GM12878 (cell line): ENCODE measurements around the gene PRKN. TPM values are rescaled to one million over a fixed set of nuclear protein-coding genes. Genes with fewer than 3 reads are reported as not detected.

Experiments used
- CBX5 ChIP-seq: sonication (generic); IDR thresholded peaks from 2 replicates; pipeline ENCODE4 v1.6.1; 2016; ENCODE audit warnings: low read depth, moderate library complexity, mild to moderate bottlenecking, inconsistent platforms
- CHD1 ChIP-seq: IDR thresholded peaks from 2 replicates; pipeline ENCODE4 v1.6.1; 2012; ENCODE audit warnings: low read depth, low read length, improper control_type of control experiment
- EED ChIP-seq: sonication (generic); IDR thresholded peaks from 2 replicates; pipeline ENCODE4 v1.6.1; 2016; ENCODE audit warnings: antibody characterized with exemption, low read depth
- ESRRA ChIP-seq: IDR thresholded peaks from 2 replicates; pipeline ENCODE4 v1.6.1; 2012; ENCODE audit warnings: mild to moderate bottlenecking, low read length, improper control_type of control experiment
- FOXM1 ChIP-seq: IDR thresholded peaks from 2 replicates; pipeline ENCODE4 v1.6.1; 2012; ENCODE audit warnings: low read depth, mild to moderate bottlenecking, inconsistent platforms, low read length, moderate library complexity
- KAT2A ChIP-seq: conservative IDR thresholded peaks from 2 replicates; pipeline ENCODE4 v1.6.1; 2011; ENCODE audit warnings: low read depth, low read length; ENCODE audit not compliant: control insufficient read depth
- KLF5 ChIP-seq: fragments of 450-650 bp; IDR thresholded peaks from 2 replicates; pipeline ENCODE4 v1.6.1; 2014; ENCODE audit warnings: mild to moderate bottlenecking; ENCODE audit not compliant: partially characterized antibody
- SREBF2 ChIP-seq: IDR thresholded peaks from 2 replicates; pipeline ENCODE4 v1.6.1; 2012; ENCODE audit warnings: mild to moderate bottlenecking, low read length
- ZBED1 ChIP-seq: IDR thresholded peaks from 2 replicates; pipeline ENCODE4 v1.6.1; 2016; ENCODE audit warnings: borderline replicate concordance
- polyA plus RNA-seq, 11 experiments: library from polyadenylated mRNA; depleted of rRNA in 4 of 11; unstranded in 6 of 11; stranded (reverse) in 5 of 11; fragments of >200 nt; fragmentation: Nextera tagmentation in 4 of 11; fragmentation: Illumina TruSeq in 1 of 11; extraction: Ambion mirVana in 4 of 11; extraction: Trizol in 1 of 11; gene quantifications; 1 replicate in 1 of 11; 2 replicates in 10 of 11; pipeline versions ENCODE4 v1.2.1 to v1.2.3, GENCODE V29; 2011 to 2016; ENCODE audit warnings: inconsistent platforms in 2 of 11, missing spikeins in 2 of 11, low read depth in 1 of 11
- total RNA-seq, 4 experiments: library from RNA; depleted of rRNA in 3 of 4; stranded (reverse); fragments of >200 nt in 3 of 4; fragmentation: Illumina TruSeq in 1 of 4; extraction: Trizol in 1 of 4; gene quantifications; 2 replicates each; pipeline versions ENCODE4 v1.2.1 to v1.2.3, GENCODE V29; 2013 to 2021
- TF ChIP-seq, protein P1 (sequence below): fragments of 450-650 bp; formaldehyde crosslinking; IDR thresholded peaks from 2 replicates; pipeline ENCODE4 v1.4.0; 2020; ENCODE audit warnings: mild to moderate bottlenecking, moderate library complexity
- TF ChIP-seq, protein P2 (sequence below): fragments of 450-650 bp; IDR thresholded peaks from 2 replicates; pipeline ENCODE4 v1.6.1; 2016; ENCODE audit warnings: mild to moderate bottlenecking, moderate library complexity, borderline replicate concordance
- TF ChIP-seq, protein P3 (sequence below): IDR thresholded peaks from 2 replicates; pipeline ENCODE4 v1.6.1; 2011; ENCODE audit warnings: borderline replicate concordance, low read depth, mild to moderate bottlenecking, moderate library complexity, mixed read lengths, low read length; ENCODE audit not compliant: insufficient read depth; ENCODE audit errors: extremely low read length

Gene PRKN
- total and polyA plus RNA-seq, 10 of the 15 experiments (the other 5 are each of a cell fraction or from before 2014, with no cell fraction given): 0.06 to 0.09 TPM; not detected in 8

DNA sequence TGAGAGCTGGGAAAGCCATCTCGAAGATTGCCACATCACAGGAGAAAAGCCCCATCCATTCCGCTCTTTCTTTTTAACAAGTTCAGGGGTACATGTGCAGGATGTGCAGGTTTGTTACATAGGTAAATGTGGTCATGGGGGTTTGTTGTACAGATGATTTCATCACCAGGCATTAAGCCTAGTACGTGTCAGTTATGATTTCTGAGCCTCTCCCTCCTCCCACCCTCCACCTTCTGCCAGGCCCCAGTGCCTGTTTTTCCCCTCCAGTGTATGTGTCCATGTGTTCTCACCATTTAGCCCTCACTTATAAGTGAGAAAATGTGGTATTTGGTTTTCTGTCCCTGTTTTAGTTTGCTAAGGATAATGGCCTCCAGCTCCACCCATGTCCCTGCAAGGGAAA is 887.2 kb downstream of the PRKN start (continued):
- TF ChIP-seq, protein P1, sequence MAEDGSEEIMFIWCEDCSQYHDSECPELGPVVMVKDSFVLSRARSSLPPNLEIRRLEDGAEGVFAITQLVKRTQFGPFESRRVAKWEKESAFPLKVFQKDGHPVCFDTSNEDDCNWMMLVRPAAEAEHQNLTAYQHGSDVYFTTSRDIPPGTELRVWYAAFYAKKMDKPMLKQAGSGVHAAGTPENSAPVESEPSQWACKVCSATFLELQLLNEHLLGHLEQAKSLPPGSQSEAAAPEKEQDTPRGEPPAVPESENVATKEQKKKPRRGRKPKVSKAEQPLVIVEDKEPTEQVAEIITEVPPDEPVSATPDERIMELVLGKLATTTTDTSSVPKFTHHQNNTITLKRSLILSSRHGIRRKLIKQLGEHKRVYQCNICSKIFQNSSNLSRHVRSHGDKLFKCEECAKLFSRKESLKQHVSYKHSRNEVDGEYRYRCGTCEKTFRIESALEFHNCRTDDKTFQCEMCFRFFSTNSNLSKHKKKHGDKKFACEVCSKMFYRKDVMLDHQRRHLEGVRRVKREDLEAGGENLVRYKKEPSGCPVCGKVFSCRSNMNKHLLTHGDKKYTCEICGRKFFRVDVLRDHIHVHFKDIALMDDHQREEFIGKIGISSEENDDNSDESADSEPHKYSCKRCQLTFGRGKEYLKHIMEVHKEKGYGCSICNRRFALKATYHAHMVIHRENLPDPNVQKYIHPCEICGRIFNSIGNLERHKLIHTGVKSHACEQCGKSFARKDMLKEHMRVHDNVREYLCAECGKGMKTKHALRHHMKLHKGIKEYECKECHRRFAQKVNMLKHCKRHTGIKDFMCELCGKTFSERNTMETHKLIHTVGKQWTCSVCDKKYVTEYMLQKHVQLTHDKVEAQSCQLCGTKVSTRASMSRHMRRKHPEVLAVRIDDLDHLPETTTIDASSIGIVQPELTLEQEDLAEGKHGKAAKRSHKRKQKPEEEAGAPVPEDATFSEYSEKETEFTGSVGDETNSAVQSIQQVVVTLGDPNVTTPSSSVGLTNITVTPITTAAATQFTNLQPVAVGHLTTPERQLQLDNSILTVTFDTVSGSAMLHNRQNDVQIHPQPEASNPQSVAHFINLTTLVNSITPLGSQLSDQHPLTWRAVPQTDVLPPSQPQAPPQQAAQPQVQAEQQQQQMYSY (CRISPR knock-in tag): no peak
- TF ChIP-seq EED: no peak
- TF ChIP-seq, protein P2, sequence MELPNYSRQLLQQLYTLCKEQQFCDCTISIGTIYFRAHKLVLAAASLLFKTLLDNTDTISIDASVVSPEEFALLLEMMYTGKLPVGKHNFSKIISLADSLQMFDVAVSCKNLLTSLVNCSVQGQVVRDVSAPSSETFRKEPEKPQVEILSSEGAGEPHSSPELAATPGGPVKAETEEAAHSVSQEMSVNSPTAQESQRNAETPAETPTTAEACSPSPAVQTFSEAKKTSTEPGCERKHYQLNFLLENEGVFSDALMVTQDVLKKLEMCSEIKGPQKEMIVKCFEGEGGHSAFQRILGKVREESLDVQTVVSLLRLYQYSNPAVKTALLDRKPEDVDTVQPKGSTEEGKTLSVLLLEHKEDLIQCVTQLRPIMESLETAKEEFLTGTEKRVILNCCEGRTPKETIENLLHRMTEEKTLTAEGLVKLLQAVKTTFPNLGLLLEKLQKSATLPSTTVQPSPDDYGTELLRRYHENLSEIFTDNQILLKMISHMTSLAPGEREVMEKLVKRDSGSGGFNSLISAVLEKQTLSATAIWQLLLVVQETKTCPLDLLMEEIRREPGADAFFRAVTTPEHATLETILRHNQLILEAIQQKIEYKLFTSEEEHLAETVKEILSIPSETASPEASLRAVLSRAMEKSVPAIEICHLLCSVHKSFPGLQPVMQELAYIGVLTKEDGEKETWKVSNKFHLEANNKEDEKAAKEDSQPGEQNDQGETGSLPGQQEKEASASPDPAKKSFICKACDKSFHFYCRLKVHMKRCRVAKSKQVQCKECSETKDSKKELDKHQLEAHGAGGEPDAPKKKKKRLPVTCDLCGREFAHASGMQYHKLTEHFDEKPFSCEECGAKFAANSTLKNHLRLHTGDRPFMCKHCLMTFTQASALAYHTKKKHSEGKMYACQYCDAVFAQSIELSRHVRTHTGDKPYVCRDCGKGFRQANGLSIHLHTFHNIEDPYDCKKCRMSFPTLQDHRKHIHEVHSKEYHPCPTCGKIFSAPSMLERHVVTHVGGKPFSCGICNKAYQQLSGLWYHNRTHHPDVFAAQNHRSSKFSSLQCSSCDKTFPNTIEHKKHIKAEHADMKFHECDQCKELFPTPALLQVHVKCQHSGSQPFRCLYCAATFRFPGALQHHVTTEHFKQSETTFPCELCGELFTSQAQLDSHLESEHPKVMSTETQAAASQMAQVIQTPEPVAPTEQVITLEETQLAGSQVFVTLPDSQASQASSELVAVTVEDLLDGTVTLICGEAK: no peak
- no peak for TF ChIP-seq SREBF2
- TF ChIP-seq FOXM1: no peak
- no peak for TF ChIP-seq KAT2A
- TF ChIP-seq CBX5: no peak
- TF ChIP-seq ZBED1: no peak
- TF ChIP-seq CHD1: no peak
- no peak for TF ChIP-seq ESRRA
- TF ChIP-seq, protein P3, sequence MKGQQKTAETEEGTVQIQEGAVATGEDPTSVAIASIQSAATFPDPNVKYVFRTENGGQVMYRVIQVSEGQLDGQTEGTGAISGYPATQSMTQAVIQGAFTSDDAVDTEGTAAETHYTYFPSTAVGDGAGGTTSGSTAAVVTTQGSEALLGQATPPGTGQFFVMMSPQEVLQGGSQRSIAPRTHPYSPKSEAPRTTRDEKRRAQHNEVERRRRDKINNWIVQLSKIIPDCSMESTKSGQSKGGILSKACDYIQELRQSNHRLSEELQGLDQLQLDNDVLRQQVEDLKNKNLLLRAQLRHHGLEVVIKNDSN: no peak
- TF ChIP-seq KLF5: no peak
